GM19328 (cell line): Measurements from ENCODE around the gene GPR31.

Experiments used
- ATAC-seq: cut with Tn5 transposase; IDR thresholded peaks from one replicate; pipeline ENCODE4 v1.9.1; 2021; ENCODE audit warnings: mild to moderate bottlenecking, moderate library complexity; ENCODE audit not compliant: unreplicated experiment

The GPR31 gene

GRCh38 chr6:167140589-167141474 is 16.9 kb downstream of the GPR31 start:
- ATAC-seq, result no peak

GRCh38 chr6:167139761-167140160 is 18.0 kb downstream of the GPR31 start:
- no peak for ATAC-seq

- ATAC-seq, result no peak
Measured at GRCh38 chr6:167137881-167138280, 19.9 kb downstream of the GPR31 start.

GRCh38 chr6:167137081-167137480 is 20.7 kb downstream of the GPR31 start:
- no peak for ATAC-seq

GRCh38 chr6:167136376-167136775 is 21.4 kb downstream of the GPR31 start:
- ATAC-seq, result no peak

- no peak for ATAC-seq
Measured at GRCh38 chr6:167134448-167135328, 23.1 kb downstream of the GPR31 start.

- no peak for ATAC-seq
Measured at GRCh38 chr6:167130712-167131684, 26.8 kb downstream of the GPR31 start.

- ATAC-seq, result peak; percentile 34
Measured at GRCh38 chr6:167130008-167130677, 27.6 kb downstream of the GPR31 start.

GRCh38 chr6:167129562-167129961 is 28.2 kb downstream of the GPR31 start:
- ATAC-seq, result no peak

- no peak for ATAC-seq
Measured at GRCh38 chr6:167129159-167129558, 28.6 kb downstream of the GPR31 start.

GRCh38 chr6:167127785-167128531 is 29.8 kb downstream of the GPR31 start:
- ATAC-seq, result no peak

- no peak for ATAC-seq
Measured at GRCh38 chr6:167125855-167126349, 31.9 kb downstream of the GPR31 start.

- ATAC-seq, result no peak
Measured at GRCh38 chr6:167125410-167125809, 32.4 kb downstream of the GPR31 start.

- no peak for ATAC-seq
Measured at GRCh38 chr6:167124753-167125152, 33.0 kb downstream of the GPR31 start.

GRCh38 chr6:167122827-167123657 is 34.7 kb downstream of the GPR31 start, which contains the start of gene CCR6:
Gene CCR6 (plus strand): TSS chr6:167123096. CDS start chr6:167136135, 13,039 bp downstream.
- ATAC-seq, result no peak

- no peak for ATAC-seq
Measured at GRCh38 chr6:167122041-167122826, 35.5 kb downstream of the GPR31 start.

- ATAC-seq, result no peak
Measured at GRCh38 chr6:167121335-167121841, 36.4 kb downstream of the GPR31 start.
